HS-27A (cell line): ENCODE data around the gene ZNF358.

Experiments used
- DNase-seq: peaks from one replicate; pipeline ENCODE4 v3.0.0-alpha.2; 2012; ENCODE audit warnings: low read depth, missing footprints

Gene ZNF358

DNA sequence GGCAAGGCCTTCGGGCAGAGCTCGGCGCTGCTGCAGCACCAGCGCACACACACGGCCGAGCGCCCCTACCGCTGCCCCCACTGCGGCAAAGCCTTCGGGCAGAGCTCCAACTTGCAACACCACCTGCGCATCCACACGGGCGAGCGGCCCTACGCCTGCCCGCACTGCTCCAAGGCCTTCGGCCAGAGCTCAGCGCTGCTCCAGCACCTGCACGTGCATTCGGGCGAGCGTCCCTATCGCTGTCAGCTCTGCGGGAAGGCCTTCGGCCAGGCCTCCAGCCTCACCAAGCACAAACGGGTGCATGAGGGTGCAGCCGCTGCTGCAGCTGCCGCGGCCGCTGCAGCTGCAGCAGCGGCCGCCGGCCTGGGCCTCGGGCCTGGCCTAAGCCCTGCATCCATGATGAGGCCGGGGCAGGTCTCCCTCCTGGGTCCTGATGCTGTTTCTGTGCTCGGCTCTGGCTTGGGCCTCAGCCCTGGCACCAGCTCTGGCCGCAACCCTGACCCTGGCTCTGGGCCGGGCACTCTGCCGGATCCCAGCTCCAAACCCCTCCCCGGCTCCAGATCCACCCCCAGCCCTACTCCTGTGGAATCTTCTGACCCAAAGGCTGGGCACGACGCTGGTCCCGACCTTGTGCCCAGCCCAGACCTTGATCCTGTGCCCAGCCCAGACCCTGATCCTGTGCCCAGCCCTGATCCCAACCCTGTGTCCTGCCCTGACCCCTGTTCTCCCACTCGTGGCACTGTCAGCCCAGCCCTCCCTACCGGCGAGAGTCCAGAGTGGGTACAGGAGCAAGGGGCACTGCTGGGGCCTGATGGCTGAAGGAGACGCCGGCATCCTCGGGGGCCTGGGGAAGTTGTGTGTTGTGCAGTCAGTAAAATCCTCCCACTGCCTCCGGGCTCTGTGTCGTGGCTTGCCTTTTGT lies 4.5 kb downstream of the ZNF358 start:
- no peak for DNase-seq

DNA sequence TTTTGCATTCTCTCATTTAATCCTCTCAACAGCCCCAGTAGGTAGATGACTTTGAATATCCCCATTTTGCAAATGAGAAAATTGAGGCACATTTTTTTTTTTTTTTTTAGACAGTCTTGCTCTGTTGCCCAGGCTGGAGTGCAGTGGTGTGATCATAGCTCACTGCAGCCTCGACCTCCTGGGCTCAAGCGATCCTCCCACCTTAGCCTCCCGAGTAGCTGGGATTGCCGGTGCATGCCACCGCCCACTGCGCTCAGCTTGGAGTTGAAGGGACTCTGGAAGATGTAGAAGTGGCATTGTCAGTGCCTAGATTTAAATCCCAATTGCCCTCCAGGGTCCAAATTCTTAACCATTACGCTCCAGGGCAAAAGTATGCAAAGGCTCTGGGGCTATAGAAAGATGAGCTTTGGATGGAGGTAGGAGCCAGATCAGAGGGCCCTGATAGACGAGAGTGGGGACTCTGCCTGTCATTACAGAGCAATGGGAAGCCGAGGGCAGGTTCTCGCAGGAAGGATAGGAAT lies 5.7 kb downstream of the ZNF358 start:
- DNase-seq = no peak

GRCh38 chr19:7522072-7522922 lies 6.4 kb downstream of the ZNF358 start, which contains the start of gene MCOLN1:
TSS of gene MCOLN1 (plus strand) at chr19:7522624. CDS start at chr19:7522751, 127 bp downstream.
- DNase-seq = peak; percentile 77

- no peak for DNase-seq
These were observed 7.2 kb downstream of the ZNF358 start for GRCh38 chr19:7522923-7523667.

GRCh38 chr19:7524523-7524922 lies 8.6 kb downstream of the ZNF358 start:
- DNase-seq = no peak

DNA sequence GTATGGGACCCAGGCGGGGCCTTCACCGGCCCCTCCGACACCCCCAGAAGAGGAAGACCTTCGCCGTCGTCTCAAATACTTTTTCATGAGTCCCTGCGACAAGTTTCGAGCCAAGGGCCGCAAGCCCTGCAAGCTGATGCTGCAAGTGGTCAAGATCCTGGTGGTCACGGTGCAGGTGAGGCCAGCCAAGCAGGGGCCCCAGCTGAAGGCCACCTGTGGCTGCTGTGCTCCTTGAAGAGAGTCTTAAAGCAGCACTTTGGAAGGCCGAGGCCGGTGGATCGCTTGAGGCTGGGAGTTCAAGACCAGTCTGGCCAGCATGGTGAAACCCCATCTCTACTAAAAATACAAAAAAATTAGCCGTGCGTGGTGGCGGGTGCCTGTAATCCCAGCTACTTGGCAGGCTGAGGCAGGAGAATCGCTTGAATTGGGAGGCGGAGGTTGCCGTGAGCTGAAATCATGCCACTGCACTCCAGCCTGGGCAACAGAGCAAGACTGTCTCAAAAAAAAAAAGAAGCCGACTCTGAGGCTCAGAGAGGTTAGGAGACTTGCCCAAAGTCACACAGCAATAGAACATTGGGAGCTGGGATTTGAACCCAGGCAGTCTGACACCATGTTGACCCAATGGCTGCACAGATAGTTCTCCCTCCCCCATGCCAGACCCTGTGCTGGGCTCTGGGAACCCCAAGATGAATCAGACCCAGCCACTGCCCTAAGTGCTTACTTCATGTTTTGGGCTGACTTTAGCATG lies 9.3 kb downstream of the ZNF358 start:
- DNase-seq = no peak

DNA sequence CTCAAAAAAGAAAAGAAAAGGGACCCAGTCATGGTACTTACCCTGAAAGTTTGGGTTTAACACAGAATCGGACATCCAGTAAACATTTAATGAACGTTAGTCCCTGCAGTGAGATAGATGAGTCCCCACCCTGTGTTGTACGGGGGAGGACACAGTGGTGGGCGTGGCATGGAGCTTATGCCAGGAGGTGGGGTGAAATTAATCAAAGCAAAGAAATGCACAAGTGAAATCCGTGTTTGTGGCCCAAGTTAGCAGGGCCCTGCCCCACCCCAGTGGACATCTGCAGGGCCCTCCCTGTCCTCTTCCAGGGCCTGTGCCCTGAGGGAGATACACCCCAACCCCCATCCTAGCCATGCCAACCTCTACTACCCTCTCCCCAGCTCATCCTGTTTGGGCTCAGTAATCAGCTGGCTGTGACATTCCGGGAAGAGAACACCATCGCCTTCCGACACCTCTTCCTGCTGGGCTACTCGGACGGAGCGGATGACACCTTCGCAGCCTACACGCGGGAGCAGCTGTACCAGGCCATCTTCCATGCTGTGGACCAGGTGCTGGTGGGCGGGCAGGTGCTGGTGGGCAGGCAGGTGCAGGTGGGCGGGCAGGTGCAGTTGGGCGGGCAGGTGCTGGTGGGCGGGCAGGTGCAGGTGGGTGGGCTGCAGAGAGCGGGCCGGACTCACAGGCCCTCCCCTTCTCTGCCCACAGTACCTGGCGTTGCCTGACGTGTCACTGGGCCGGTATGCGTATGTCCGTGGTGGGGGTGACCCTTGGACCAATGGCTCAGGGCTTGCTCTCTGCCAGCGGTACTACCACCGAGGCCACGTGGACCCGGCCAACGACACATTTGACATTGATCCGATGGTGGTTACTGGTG lies 10.4 kb downstream of the ZNF358 start:
- no peak for DNase-seq

DNA sequence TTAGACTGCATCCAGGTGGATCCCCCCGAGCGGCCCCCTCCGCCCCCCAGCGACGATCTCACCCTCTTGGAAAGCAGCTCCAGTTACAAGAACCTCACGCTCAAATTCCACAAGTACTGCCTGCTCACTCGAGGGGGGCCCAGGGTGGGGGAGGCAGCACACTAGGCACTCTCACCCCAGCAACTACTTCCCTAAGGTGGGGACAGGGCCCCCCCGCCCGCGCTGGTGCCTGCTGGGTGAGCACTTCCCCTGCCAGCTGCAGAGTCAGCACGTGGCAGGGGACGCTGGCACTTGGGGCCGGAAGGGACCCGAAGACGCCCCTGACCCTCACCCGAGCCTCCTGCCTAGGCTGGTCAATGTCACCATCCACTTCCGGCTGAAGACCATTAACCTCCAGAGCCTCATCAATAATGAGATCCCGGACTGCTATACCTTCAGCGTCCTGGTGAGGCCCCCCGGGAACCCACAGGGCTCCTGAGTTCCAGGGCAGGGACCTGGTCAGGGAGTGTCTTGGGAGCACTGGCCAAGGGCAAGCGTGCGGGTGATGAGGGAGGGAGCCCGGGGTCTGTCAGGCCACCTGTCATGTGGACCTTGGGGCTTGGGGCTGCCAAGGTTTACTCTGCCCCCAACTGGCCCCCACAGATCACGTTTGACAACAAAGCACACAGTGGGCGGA lies 11.8 kb downstream of the ZNF358 start:
- DNase-seq = no peak

GRCh38 chr19:7528192-7528519 lies 12.3 kb downstream of the ZNF358 start:
- DNase-seq = no peak

DNA sequence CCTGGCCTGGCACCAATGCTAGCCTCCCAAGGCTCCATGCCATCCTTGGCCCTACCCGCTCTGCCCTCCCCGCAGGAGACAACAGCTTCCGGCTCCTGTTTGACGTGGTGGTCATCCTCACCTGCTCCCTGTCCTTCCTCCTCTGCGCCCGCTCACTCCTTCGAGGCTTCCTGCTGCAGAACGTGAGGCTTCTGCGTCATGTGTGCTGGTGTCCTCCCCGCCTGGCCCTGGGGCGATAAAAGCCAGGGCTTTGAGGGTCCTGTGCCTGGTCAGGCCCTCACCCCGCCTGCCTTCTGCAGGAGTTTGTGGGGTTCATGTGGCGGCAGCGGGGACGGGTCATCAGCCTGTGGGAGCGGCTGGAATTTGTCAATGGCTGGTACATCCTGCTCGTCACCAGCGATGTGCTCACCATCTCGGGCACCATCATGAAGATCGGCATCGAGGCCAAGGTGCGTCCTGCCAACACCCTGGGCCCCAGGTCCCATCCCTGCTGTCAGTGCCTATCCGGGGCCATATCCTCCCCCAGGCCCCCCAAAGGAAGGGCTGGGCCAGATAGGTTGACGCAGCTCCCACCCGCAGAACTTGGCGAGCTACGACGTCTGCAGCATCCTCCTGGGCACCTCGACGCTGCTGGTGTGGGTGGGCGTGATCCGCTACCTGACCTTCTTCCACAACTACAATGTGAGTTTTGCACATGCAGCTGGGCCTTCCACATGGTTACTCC lies 12.8 kb downstream of the ZNF358 start:
- DNase-seq = no peak

- DNase-seq = no peak
These were observed 13.3 kb downstream of the ZNF358 start for GRCh38 chr19:7529246-7529600.

GRCh38 chr19:7529610-7530490 lies 13.9 kb downstream of the ZNF358 start:
- no peak for DNase-seq

- DNase-seq = no peak
These were observed 17.5 kb downstream of the ZNF358 start for GRCh38 chr19:7533281-7533885.

DNA sequence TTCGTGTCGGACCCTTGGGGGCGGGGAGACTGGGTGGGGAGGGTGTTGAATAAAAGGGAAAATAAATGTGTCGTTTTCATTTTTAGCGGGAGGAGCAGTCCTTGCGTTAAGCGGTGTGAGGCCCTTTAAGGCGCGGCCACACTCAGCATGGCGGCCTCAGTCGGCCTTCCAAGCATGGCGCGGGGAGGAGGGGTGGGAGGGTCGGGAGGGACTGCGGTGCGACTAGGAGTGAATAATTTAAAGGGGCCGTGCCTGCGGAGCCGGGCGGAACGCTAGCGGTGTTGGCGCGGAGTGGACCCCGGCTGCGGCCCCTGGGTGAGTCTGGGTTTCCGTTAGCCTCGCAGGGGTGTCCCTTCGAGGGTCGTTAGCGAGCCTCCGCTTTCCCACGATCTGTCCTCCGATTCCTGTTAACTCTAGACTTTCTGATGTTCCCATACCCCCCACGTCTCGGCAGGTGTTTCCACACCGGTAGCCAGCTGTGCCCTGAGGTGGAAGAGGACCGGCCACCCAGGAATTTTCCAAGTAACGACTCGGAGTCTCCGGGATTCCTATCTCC lies 18.1 kb downstream of the ZNF358 start:
- no peak for DNase-seq

- DNase-seq = peak; percentile 51
These were observed 18.7 kb downstream of the ZNF358 start for GRCh38 chr19:7534531-7535046.

GRCh38 chr19:7535047-7535997 lies 19.4 kb downstream of the ZNF358 start, which contains the start of gene PNPLA6:
TSS of gene PNPLA6 (plus strand) at chr19:7535717. CDS start at chr19:7535789, 72 bp downstream.
- DNase-seq = peak; percentile 60
